GM12892 (cell line): ENCODE results near the gene CHSY1.

Experiments
- POLR2A ChIP-seq: IDR thresholded peaks from 2 replicates; pipeline ENCODE4 v1.6.1; 2011; ENCODE audit warnings: low read depth, low read length, control low read depth
- POLR2AphosphoS5 ChIP-seq: IDR thresholded peaks from 2 replicates; pipeline ENCODE4 v1.6.1; 2011; ENCODE audit warnings: low read depth, low read length, control low read depth

DNA sequence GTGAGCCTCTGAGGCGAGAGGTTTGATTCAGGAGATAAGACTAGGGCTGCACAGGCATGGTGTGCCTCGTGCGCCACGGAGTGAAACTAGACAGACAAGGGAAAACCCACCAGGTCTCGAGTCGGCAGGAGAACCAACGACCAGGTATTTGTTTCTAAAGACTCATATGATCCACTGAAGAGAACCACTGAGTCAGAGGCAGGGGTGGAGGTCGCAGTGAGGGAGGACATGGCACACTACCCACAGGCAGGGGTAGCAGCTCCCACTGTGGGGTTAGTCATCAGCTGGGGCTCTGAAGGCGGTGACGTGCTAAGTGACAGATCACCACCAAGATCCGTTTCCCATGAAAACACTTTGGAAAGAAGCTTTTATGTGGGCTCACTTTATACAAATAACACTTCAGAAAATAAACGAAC, 45.7 kb downstream of the CHSY1 start:
- TF ChIP-seq POLR2A (no peak), POLR2AphosphoS5 (no peak)
